T-helper 17 cell (primary cell): Measurements from ENCODE around the gene RTL10. TPM values are rescaled to one million over a fixed set of nuclear protein-coding genes. Genes with fewer than 3 reads are reported as not detected.

Experiments used
- total RNA-seq, 4 donors: library from RNA in 2 of 4; stranded (reverse) in 2 of 4; gene quantifications; one replicate each; pipeline ENCODE4 v1.2.3 and lab custom pipeline; 2022 to 2026

Gene RTL10
- total RNA-seq, 2 donors from 2014 or later: 12.4 to 13.1 TPM

Other genes starting within 250 kb of the RTL10 start
- 10 to 100 TPM in 1 of 2 donors, 1 to 10 TPM in 1; 2.8 to 54.7 TPM for gene SEPTIN5, start 140.4 kb downstream of the RTL10 start, total RNA-seq
- gene GP1BB, start 131.3 kb downstream of the RTL10 start, total RNA-seq: 100 to 1,000 TPM in 1 of 2 donors, 1 to 10 TPM in 1; 3.5 to 113 TPM
- gene TBX1, start 94.1 kb downstream of the RTL10 start, total RNA-seq: not detected
- 1 to 10 TPM; 5.0 to 6.2 TPM for gene GNB1L, start within 50 bp of the RTL10 start, total RNA-seq
- gene COMT, start 86.9 kb upstream of the RTL10 start, total RNA-seq: 10 to 100 TPM; 28.2 to 37.3 TPM
- 10 to 100 TPM; 16.8 to 25.6 TPM for gene TXNRD2, start 86.9 kb upstream of the RTL10 start, total RNA-seq
- gene ARVCF, start 161.9 kb upstream of the RTL10 start, total RNA-seq: 1 to 10 TPM; 1.3 to 2.8 TPM
- 10 to 100 TPM; 31.7 to 44.3 TPM for gene TANGO2, start 166.2 kb upstream of the RTL10 start, total RNA-seq
- gene DGCR8, start 225.4 kb upstream of the RTL10 start, total RNA-seq: 10 to 100 TPM; 32.0 to 37.9 TPM